RWPE2 (cell line): ENCODE measurements around the gene KRTAP10-7.
"Not testable (repeated sequence)": the region's sequence is repeated elsewhere in the genome, so short reads cannot be mapped to it uniquely, and the experiment has no call there.

ENCODE experiments used
- ATAC-seq: fragments of 200-7000 bp; cut with Tn5 transposase; 3 replicates; pipeline ENCODE4 v1.9.1; 2021; ENCODE audit warnings: low read depth
- DNase-seq: peaks from one replicate; pipeline ENCODE4 v3.0.0-alpha.2; 2020; ENCODE audit warnings: low spot score
- H3K27ac ChIP-seq: fragments of 450-650 bp; 2 replicates; pipeline ENCODE4 v1.5.1; 2017; ENCODE audit warnings: mild to moderate bottlenecking; ENCODE audit not compliant: poor library complexity, severe bottlenecking
- H3K27me3 ChIP-seq: fragments of 250-450 bp; sonication (Bioruptor Pico); 2 replicates; pipeline ENCODE4 v1.5.1; 2021; ENCODE audit warnings: mild to moderate bottlenecking, moderate library complexity; ENCODE audit not compliant: insufficient read depth, poor library complexity, severe bottlenecking
- H3K36me3 ChIP-seq: fragments of 250-450 bp; sonication (Bioruptor Pico); 2 replicates; pipeline ENCODE4 v1.5.1; 2020; ENCODE audit warnings: low read depth, mild to moderate bottlenecking, moderate library complexity
- H3K4me1 ChIP-seq: fragments of 250-450 bp; sonication (Bioruptor Pico); 2 replicates; pipeline ENCODE4 v1.5.1; 2021; ENCODE audit warnings: mild to moderate bottlenecking, moderate library complexity; ENCODE audit not compliant: insufficient read depth, poor library complexity, severe bottlenecking
- H3K4me3 ChIP-seq: fragments of 250-450 bp; sonication (Bioruptor Pico); 2 replicates; pipeline ENCODE4 v1.5.1; 2021; ENCODE audit warnings: mild to moderate bottlenecking, moderate library complexity; ENCODE audit not compliant: severe bottlenecking
- H3K9me3 ChIP-seq: fragments of 250-450 bp; sonication (Bioruptor Pico); 2 replicates; pipeline ENCODE4 v1.5.1; 2021; ENCODE audit warnings: mild to moderate bottlenecking, moderate library complexity; ENCODE audit not compliant: severe bottlenecking
- CTCF ChIP-seq: fragments of 450-650 bp; IDR thresholded peaks from one replicate; pipeline ENCODE4 v1.5.1; 2017; ENCODE audit warnings: mild to moderate bottlenecking, moderate library complexity; ENCODE audit not compliant: poor library complexity, severe bottlenecking

The KRTAP10-7 gene

DNA sequence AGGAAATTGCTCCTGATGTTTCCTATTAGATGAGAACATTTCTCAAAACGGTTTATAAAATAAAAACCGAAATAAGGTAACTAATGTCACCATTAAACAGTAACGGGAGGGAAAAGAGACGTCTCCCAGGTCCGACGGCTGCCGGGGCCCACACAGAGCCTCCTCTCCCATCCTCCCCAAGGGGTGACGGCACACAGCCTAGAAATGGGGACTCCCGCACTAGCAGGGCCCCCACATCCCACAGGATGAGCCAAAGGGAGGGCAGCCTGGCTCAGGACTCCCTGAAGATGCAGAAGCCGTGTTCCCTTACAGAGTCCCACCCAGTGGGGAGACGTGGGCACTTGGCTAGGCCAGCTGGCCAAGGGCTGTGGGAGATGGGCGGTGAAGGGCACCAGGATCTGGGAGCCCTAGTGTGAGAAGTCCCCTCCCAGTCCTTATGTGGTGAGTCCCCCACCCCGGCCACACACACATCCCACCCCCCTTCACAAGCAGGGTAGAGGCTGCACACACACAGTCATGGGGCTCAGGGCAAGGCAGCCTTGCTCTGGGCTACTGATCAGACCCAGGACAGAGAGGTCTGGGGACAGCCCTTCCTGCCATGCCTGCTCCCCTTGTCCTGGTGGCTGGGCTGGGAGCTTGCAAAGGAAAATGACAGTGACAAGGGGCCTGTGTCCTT, 45.1 kb upstream of the KRTAP10-7 start:
- TF ChIP-seq CTCF, result no peak
- no peak for ATAC-seq
- no peaks in the 10 kb centered on the region for H3K36me3 ChIP-seq
- H3K4me1 ChIP-seq, result no peaks in the 10 kb centered on the region
- DNase-seq, result no peak
- H3K4me3 ChIP-seq, result no peak overlapping the region
- no peak overlapping the region for H3K27ac ChIP-seq
- no peaks in the 10 kb centered on the region for H3K9me3 ChIP-seq
- peaks cover 18% of the 10 kb centered on the region for H3K27me3 ChIP-seq

GRCh38 chr21:44556879-44557278, 43.5 kb upstream of the KRTAP10-7 start:
- Histone ChIP-seq H3K27me3 (peaks cover 20% of the 10 kb centered on the region), H3K27ac (no peak overlapping the region), H3K4me1 (no peaks in the 10 kb centered on the region), H3K9me3 (no peaks in the 10 kb centered on the region), H3K4me3 (no peak overlapping the region), H3K36me3 (no peaks in the 10 kb centered on the region)
- DNase-seq, result no peak
- ATAC-seq, result no peak
- TF ChIP-seq CTCF, result no peak

- H3K27me3 ChIP-seq, result peaks cover 20% of the 10 kb centered on the region
- no peak overlapping the region for H3K4me3 ChIP-seq
- ATAC-seq (no peak), DNase-seq (peak; percentile 50)
- H3K36me3 ChIP-seq, result no peaks in the 10 kb centered on the region
- no peak for TF ChIP-seq CTCF
- no peaks in the 10 kb centered on the region for H3K9me3 ChIP-seq
- no peak overlapping the region for H3K27ac ChIP-seq
- no peaks in the 10 kb centered on the region for H3K4me1 ChIP-seq
These were observed 42.7 kb upstream of the KRTAP10-7 start for GRCh38 chr21:44557491-44558328.

- ATAC-seq, H3K36me3 ChIP-seq, H3K27ac ChIP-seq, H3K4me1 ChIP-seq, DNase-seq, H3K9me3 ChIP-seq, H3K4me3 ChIP-seq: not testable (repeated sequence)
- H3K27me3 ChIP-seq, result peaks cover 20% of the 10 kb centered on the region
These were observed 42.1 kb upstream of the KRTAP10-7 start for GRCh38 chr21:44558329-44558675.

- Histone ChIP-seq H3K4me1 (no peaks in the 10 kb centered on the region), H3K36me3 (no peaks in the 10 kb centered on the region), H3K27ac (no peak within 1 kb of the TSS), H3K9me3 (no peaks in the 10 kb centered on the region), H3K27me3 (peaks cover 20% of the 10 kb centered on the region), H3K4me3 (no peak within 1 kb of the TSS)
- no peak for TF ChIP-seq CTCF
- DNase-seq (no peak), ATAC-seq (no peak)
These were observed 41.7 kb upstream of the KRTAP10-7 start, which contains the start of gene KRTAP10-3 for GRCh38 chr21:44558695-44559094. KRTAP10-3 (minus strand) TSS chr21:44558795; CDS start chr21:44558715, 80 bp downstream.
